Measurements from ENCODE around the gene LAMA2. TPM values are rescaled to one million over a fixed set of nuclear protein-coding genes. Genes with fewer than 3 reads are reported as not detected.

Gene LAMA2
- total RNA-seq, 1 experiment from 2014 or later = 2.2 TPM

DNA sequence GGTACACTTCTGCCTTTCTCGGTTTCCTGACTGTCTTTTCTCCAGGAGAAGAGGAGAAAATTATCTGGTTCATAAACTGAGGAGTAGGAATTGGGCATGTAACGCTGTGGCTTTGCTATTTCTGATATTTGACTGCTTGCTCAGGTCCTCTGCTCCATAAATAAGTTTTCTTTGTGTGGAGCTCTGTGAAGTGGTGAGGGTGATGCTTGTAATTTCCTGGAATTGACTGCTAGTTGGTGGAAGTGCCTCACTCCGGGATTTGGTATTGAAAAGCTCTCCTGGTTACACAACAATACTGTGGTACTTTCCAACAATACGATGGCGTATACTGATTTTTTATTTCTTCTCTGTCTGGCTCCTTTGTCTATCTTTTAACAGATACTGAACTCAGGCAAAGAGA lies 25.1 kb upstream of the LAMA2 start:
- Mint-ChIP-seq H3K4me3 (ENCODE audit: unreplicated experiment) (no peak overlapping the region), H3K27ac (ENCODE audit: low read depth, unreplicated experiment) (no peak overlapping the region)
- no TSS peak for BruUV-seq (replicated peaks)

DNA sequence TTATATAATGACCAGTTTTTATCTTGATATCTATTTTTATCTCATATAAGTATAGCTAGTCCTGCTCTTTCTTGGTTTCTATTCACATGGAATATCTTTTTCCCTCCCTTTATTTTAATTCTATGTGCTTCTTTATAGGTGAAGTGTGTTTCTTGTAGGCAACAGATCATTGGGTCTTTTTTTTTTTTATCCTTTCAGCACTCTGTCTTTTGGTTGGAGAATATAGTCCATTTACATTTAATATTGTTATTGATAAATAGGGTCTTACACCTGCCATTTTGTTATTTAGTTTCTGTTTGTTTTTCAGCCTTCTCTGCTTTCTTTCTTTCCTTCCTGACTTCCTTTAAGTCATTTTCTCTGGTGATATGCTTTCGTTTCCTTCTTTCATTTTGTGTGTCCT lies 22.2 kb upstream of the LAMA2 start:
- TF ChIP-seq, protein P1, sequence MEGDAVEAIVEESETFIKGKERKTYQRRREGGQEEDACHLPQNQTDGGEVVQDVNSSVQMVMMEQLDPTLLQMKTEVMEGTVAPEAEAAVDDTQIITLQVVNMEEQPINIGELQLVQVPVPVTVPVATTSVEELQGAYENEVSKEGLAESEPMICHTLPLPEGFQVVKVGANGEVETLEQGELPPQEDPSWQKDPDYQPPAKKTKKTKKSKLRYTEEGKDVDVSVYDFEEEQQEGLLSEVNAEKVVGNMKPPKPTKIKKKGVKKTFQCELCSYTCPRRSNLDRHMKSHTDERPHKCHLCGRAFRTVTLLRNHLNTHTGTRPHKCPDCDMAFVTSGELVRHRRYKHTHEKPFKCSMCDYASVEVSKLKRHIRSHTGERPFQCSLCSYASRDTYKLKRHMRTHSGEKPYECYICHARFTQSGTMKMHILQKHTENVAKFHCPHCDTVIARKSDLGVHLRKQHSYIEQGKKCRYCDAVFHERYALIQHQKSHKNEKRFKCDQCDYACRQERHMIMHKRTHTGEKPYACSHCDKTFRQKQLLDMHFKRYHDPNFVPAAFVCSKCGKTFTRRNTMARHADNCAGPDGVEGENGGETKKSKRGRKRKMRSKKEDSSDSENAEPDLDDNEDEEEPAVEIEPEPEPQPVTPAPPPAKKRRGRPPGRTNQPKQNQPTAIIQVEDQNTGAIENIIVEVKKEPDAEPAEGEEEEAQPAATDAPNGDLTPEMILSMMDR (IDR thresholded peaks at IDR 0.05; ENCODE audit: unreplicated experiment) = no peak
- H3K27me3 Mint-ChIP-seq (ENCODE audit: insufficient read depth, unreplicated experiment) = peaks cover 76% of the 10 kb centered on the region
- no peaks in the 10 kb centered on the region for H3K4me1 Mint-ChIP-seq (ENCODE audit: insufficient read depth, unreplicated experiment)
- no peak for DNase-seq (ENCODE audit: unreplicated experiment)
- H3K4me3 Mint-ChIP-seq (ENCODE audit: unreplicated experiment) = no peak overlapping the region
- intact Hi-C loops (cut with micrococcal nuclease) = no loop called here
- ChIA-PET POLR2A (no interaction called here), CTCF (no interaction called here)
- H3K27ac Mint-ChIP-seq (ENCODE audit: low read depth, unreplicated experiment) = no peak overlapping the region
- peaks cover 19% of the 10 kb centered on the region for H3K9me3 Mint-ChIP-seq (ENCODE audit: unreplicated experiment)
- BruUV-seq (replicated peaks) = no TSS peak
- no peaks in the 10 kb centered on the region for H3K36me3 Mint-ChIP-seq (ENCODE audit: insufficient read depth, unreplicated experiment)

More for the DNA sequence above, 25.1 kb upstream of the LAMA2 start:
- intact Hi-C loops (cut with micrococcal nuclease) = no loop called here
- TF ChIP-seq, protein P1 (IDR thresholded peaks at IDR 0.05; ENCODE audit: unreplicated experiment) = no peak
- ChIA-PET CTCF (interaction anchor here (0.6 kb wide), 1 partner anchor 305 kb away, joined by 3 read pairs; no protein-coding TSS in a partner anchor), POLR2A (no interaction called here)
- H3K27me3 Mint-ChIP-seq (ENCODE audit: insufficient read depth, unreplicated experiment) = peaks cover 50% of the 10 kb centered on the region
- no peaks in the 10 kb centered on the region for H3K4me1 Mint-ChIP-seq (ENCODE audit: insufficient read depth, unreplicated experiment)
- no peak for DNase-seq (ENCODE audit: unreplicated experiment)
- H3K36me3 Mint-ChIP-seq (ENCODE audit: insufficient read depth, unreplicated experiment) = no peaks in the 10 kb centered on the region
- peaks cover 19% of the 10 kb centered on the region for H3K9me3 Mint-ChIP-seq (ENCODE audit: unreplicated experiment)

DNA sequence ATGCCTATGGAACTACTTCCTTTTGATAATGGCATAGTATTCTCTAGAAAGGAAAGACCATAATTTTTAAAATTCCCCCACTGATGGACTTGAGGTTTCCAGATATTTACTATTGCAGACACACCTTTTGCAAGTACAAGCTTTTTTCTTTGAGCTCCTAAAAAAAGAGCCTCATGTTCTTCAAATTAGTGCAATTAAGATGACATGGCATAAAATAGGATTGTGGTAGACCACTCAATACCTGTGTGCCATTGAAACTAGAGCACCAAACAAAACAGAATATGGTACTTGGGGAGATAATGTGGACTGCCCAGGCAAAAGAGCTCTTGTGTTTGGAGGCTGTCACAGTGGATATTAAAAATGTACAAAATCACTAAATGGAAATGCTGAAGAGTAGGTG lies 19.0 kb upstream of the LAMA2 start:
- H3K4me3 Mint-ChIP-seq (ENCODE audit: unreplicated experiment) = no peak overlapping the region
- peaks cover 73% of the 10 kb centered on the region for H3K27me3 Mint-ChIP-seq (ENCODE audit: insufficient read depth, unreplicated experiment)
- H3K4me1 Mint-ChIP-seq (ENCODE audit: insufficient read depth, unreplicated experiment) = no peaks in the 10 kb centered on the region
- H3K36me3 Mint-ChIP-seq (ENCODE audit: insufficient read depth, unreplicated experiment) = no peaks in the 10 kb centered on the region
- TF ChIP-seq, protein P1 (IDR thresholded peaks at IDR 0.05; ENCODE audit: unreplicated experiment) = no peak
- BruUV-seq (replicated peaks) = no TSS peak
- H3K9me3 Mint-ChIP-seq (ENCODE audit: unreplicated experiment) = peaks cover 19% of the 10 kb centered on the region
- DNase-seq (ENCODE audit: unreplicated experiment) = no peak
- no peak overlapping the region for H3K27ac Mint-ChIP-seq (ENCODE audit: low read depth, unreplicated experiment)
- ChIA-PET POLR2A (no interaction called here), CTCF (no interaction called here)
- intact Hi-C loops (cut with micrococcal nuclease) = no loop called here

DNA sequence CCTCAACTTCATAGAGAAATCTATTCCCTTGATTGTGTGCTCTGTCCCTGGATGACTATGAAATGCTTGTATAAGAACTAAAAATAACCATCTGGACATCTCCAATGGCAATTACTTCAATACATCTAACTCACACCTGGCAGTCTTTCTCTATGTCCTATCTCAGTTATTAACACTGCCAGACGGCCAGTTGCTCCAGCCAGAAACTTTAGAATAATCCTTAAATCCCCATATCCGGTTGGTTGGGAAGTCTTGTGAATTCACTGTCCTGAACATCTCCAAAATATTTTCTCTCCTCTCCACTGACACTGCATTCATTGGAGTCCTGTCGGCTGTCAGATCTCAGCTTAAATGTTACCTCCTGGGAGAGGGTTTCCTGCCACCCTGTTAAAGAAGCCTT lies 12.2 kb upstream of the LAMA2 start:
- no peaks in the 10 kb centered on the region for H3K36me3 Mint-ChIP-seq (ENCODE audit: insufficient read depth, unreplicated experiment)
- H3K9me3 Mint-ChIP-seq (ENCODE audit: unreplicated experiment) = no peaks in the 10 kb centered on the region
- intact Hi-C loops (cut with micrococcal nuclease) = no loop called here
- CTCF ChIA-PET = interaction anchor here (0.5 to 0.6 kb wide), 2 partner anchors 145 to 388 kb away, joined by 3 read pairs; no protein-coding TSS in a partner anchor
- BruUV-seq (replicated peaks) = no TSS peak
- POLR2A ChIA-PET = no interaction called here
- TF ChIP-seq, protein P1 (IDR thresholded peaks at IDR 0.05; ENCODE audit: unreplicated experiment) = no peak
- DNase-seq (ENCODE audit: unreplicated experiment) = no peak
- H3K27me3 Mint-ChIP-seq (ENCODE audit: insufficient read depth, unreplicated experiment) = peaks cover 49% of the 10 kb centered on the region
- H3K27ac Mint-ChIP-seq (ENCODE audit: low read depth, unreplicated experiment) = no peak overlapping the region
- H3K4me1 Mint-ChIP-seq (ENCODE audit: insufficient read depth, unreplicated experiment) = no peaks in the 10 kb centered on the region
- H3K4me3 Mint-ChIP-seq (ENCODE audit: unreplicated experiment) = no peak overlapping the region
